Sciatic nerve (tissue), 2 donors: ENCODE measurements around the gene AFG3L2. TPM values are rescaled to one million over a fixed set of nuclear protein-coding genes. Genes with fewer than 3 reads are reported as not detected.
A peak's percentile ranks its signal among the peaks of the same experiment; 100 is the strongest.

Source experiments
- ATAC-seq: fragments of 200-7000 bp; cut with Tn5 transposase; one replicate; pipeline ENCODE4 v1.9.1; 2020; ENCODE audit warnings: mild to moderate bottlenecking, moderate library complexity
- DNase-seq: peaks from one replicate; pipeline ENCODE4 v3.0.0-alpha.2; 2020; ENCODE audit warnings: low spot score
- intact Hi-C: fragments of 100-400 bp; cut with DNase I; formaldehyde crosslinking; loops from one replicate; pipeline ENCODE4 v1.14.2; 2022
- total RNA-seq: library from RNA; stranded (reverse); fragmentation: NEBNext Ultra II Directional; extraction: Animal tissue kit (Norgen Biotek cat#: 25700); gene quantifications from one replicate; pipeline ENCODE4 v1.2.1, GENCODE V29; 2021
- donor health status: DM: no; HTN: no; CAD: no.
- donor health status: DM: no; HTN: no; CAD: no.

Gene AFG3L2
- total RNA-seq, 1 donor from 2014 or later: 38.8 TPM

DNA sequence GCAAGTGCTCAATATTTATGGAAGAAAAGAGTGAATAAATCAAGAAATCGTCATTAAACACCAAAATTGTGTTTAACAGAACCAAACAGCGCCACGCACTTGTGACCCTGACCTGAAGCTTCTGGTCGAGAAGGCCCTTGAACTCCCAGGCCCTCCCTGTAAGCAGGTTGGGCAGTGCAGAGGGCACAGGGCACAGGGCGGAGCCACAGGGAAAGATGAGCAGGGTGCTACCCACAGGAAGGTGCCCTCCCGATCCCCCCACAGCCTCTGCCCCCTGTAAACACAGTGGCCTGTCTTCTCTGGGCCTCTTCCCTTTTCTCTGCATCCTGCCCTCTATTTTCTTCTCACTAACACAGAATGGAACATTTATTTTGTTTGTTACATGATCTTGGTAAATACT lies 85.9 kb downstream of the AFG3L2 start:
- DNase-seq: no peak
- no peak for ATAC-seq
- intact Hi-C loops: no loop called here

GRCh38 chr18:12290086-12290485 lies 86.9 kb downstream of the AFG3L2 start:
- intact Hi-C loops: no loop called here
- DNase-seq: no peak
- no peak for ATAC-seq

GRCh38 chr18:12288403-12288755 lies 88.6 kb downstream of the AFG3L2 start:
- DNase-seq (no peak), ATAC-seq (peak; percentile 25)
- intact Hi-C loops: no loop called here

DNA sequence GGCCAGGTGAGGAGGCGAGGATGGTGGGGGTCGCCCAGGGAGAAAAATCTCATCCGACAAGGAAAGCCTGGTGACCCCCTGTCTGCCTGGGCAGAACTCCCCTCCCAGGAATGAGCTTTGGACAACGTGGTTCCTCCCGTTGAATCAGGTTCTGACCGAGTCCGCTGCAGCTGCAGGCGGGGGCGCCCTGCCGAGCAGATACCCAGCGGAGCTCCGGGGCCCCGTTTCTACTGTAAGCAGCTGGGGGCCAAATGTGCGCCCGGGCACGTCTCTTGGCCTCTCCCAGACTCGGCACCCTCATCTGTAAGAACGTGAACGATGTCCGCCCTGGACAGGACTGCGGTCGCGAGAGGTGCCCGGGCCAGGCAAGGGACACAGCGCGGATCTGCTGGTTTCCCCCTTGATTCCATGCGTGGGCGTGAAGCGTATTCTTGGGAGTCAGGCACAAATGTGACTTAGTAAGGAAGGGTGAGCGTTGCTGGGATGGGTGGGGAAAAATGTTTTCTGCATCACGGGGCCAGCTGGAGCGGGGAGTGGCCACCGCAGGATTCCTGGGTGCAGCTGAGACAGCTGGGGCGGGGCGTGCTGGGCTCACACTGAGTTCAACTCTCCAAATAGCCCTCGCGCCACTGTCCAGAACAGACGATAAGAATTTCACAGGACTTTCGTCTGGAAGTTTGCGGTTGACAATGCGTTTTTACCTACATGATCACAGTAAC lies 89.2 kb downstream of the AFG3L2 start:
- DNase-seq: peak; percentile 86
- intact Hi-C loops: no loop called here
- peak; percentile 96 for ATAC-seq

- DNase-seq (no peak), ATAC-seq (peak; percentile 60)
- intact Hi-C loops: no loop called here
Observed at GRCh38 chr18:12287131-12287681, 89.8 kb downstream of the AFG3L2 start.

DNA sequence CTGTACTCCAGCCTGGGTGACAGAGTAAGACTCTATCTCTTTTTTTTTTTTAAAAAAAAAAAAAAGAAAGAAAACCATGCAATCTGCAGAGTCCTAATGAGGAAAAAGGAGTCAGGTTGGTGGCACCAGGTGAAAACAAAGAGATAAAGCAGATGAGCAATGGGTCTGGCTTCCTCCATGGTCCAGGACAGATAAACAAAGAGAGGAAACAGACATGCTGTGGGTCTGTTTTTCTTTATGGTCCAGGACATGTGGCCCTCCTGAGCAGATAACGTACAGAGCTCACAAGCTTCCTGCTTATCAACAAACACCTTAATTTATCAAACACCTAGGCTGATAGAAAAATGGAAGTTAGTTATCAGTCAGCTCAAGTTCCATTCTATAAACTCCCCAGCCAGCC lies 93.4 kb downstream of the AFG3L2 start:
- DNase-seq: no peak
- intact Hi-C loops: no loop called here
- no peak for ATAC-seq

DNA sequence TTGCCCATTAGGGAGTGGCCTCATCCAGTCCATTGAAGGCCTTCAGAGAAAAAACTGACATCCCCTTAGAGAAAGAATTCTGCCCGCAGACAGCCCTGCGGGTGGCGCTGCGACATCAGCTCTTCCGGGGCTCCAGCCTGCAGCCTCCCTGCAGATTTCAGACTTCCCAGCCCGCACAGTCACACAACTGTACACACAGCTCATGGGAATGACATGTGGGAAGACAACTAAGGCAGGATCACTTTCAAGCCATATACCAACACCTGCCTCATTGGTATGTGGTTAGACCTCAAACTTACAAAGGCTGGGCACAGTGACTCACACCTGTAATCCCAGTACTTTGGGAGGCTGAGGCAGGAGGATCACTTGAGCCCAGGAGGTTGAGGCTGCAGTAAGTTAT lies 93.8 kb downstream of the AFG3L2 start:
- intact Hi-C loops: no loop called here
- DNase-seq: no peak

DNA sequence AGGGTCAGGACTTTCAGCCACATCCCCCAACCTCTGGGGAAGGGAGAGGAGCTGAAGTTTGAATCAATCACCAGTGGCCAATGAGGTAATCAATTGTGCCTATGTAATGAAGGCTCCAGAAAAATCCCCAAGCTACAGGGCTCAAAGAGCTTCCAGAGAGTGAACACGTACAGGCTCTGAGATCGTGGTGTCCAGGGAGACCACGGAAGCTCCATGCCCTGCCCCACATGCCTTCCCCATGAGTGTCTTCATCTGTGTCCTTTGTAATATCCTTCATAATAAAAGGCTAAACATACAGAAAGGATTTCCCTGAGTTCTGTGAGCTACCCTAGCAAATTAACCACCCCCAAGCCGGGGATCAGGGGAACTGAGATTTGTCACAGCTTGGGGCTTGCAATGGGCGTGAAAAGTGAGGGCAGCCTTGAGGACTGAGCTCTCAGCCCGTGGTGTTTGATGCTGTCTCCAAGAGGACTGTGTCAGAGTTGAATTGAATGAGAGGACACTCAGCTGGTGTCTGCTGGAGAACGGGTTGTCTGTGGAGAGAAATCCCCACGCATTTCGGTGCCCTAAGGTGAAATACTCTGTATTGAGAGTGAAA lies 94.5 kb downstream of the AFG3L2 start:
- intact Hi-C loops: no loop called here
- ATAC-seq: no peak

More for the DNA sequence above, 93.8 kb downstream of the AFG3L2 start:
- ATAC-seq: no peak

DNA sequence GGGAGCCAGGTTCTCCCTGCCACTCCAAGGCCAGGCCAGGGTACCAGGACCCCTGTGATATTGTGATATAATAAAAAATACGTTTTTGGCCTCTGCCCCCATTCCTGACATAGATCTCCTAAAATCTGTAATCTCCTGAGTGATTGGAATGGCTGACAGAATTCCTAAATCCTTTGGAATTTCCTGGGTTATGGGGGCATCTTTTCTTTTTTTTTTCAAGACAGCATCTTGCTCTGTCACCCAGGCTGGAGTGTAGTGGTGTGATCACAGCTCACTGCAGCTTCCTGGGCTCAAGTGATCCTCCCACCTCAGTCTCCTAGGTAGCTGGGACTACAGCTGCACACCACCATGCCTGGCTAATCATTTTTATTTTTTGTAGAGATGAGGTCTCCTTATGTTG lies 95.2 kb downstream of the AFG3L2 start:
- DNase-seq (no peak), ATAC-seq (no peak)
- intact Hi-C loops: no loop called here

More for the DNA sequence above, 94.5 kb downstream of the AFG3L2 start:
- no peak for DNase-seq

DNA sequence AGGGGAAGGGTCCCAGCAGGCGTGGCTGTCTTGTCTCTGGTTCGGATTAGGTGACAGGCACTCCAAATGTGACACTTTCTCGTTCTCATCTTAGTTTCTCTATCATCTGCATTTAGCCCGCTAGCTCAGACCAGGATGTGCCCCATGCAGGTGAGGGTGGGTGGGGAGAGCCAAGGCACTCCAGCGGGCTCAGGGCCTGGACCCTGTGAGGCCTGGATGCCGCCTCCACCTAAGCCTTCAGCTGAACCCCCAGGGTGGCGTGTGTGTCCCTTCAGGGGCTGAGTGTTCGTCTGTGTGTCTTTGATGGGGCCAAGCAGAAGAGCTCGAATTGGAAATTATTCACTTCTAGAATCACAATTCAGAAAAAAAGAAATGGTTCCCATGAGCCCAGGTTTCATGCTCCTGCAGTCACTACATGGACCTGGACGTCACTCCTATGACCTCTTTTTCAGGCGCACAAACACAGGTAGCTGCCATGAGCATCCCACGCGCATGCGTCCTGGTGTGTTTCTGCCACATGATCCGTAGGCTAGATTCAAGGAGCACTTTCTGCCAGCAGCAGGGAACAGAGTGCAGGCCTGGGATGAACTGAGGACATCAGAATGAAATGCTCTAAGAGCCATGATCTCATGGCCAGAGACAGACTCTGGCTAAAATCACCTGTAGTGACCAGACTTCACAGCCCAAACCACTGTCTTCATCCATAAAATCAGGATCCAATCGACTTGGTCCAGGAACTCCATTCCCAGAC lies 97.1 kb downstream of the AFG3L2 start:
- ATAC-seq (no peak), DNase-seq (no peak)
- intact Hi-C loops: no loop called here

Other genes with a start within 250 kb of the AFG3L2 start
- 5.0 TPM for gene CIDEA, start 122.9 kb downstream of the AFG3L2 start, total RNA-seq
- 141 TPM for gene TUBB6, start 69.0 kb downstream of the AFG3L2 start, total RNA-seq
- 17.8 TPM for gene PRELID3A, start 30.7 kb upstream of the AFG3L2 start, total RNA-seq